ENCODE results near the gene SPAG5.

SPAG5 gene

DNA sequence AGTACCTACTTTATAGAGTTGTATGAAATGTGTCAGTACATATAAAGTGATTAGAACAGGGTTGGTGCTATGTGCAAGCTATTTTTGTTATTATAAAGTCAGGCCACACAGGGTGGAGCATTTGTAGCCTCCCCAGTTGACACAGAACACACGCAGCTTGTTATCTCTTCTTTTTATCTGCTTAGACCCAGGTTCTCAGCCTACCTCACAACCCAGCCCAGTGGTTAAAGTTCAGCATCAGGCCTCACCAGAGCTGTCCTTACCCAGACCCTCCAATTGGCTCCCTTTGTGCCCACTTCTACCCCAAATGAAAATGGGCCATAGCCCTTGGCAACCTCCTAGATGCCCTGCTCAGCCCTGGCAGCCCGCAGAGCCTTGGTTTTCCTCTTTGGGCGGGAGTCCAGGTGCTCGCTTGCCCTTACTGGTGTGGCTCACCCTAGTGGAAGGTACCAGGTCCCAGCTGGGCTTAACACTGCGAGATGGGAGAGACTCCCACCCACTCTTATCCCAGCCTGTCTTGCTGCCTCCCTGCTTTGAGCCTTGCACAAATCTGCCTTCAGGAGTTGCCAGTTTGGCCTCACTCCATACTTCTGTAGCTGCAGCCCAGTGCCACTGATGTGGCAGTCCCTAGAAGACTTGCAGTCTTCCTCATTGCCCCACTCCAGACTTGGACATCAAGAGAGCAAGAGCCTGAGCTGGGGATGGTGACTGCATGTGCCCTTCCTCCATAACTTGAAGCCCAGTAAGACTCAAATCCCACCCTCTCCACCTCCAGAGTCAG is 26.4 kb downstream of the SPAG5 start:
- no peak for DNase-seq (ENCODE audit: low read depth)
- TF ChIP-seq, protein P1, sequence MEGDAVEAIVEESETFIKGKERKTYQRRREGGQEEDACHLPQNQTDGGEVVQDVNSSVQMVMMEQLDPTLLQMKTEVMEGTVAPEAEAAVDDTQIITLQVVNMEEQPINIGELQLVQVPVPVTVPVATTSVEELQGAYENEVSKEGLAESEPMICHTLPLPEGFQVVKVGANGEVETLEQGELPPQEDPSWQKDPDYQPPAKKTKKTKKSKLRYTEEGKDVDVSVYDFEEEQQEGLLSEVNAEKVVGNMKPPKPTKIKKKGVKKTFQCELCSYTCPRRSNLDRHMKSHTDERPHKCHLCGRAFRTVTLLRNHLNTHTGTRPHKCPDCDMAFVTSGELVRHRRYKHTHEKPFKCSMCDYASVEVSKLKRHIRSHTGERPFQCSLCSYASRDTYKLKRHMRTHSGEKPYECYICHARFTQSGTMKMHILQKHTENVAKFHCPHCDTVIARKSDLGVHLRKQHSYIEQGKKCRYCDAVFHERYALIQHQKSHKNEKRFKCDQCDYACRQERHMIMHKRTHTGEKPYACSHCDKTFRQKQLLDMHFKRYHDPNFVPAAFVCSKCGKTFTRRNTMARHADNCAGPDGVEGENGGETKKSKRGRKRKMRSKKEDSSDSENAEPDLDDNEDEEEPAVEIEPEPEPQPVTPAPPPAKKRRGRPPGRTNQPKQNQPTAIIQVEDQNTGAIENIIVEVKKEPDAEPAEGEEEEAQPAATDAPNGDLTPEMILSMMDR (IDR thresholded peaks at IDR 0.05; ENCODE audit: insufficient read depth, low read depth, low read length, missing control alignments), result no peak
- H3K4me3 ChIP-seq (ENCODE audit: low read length), result no peak overlapping the region

DNA sequence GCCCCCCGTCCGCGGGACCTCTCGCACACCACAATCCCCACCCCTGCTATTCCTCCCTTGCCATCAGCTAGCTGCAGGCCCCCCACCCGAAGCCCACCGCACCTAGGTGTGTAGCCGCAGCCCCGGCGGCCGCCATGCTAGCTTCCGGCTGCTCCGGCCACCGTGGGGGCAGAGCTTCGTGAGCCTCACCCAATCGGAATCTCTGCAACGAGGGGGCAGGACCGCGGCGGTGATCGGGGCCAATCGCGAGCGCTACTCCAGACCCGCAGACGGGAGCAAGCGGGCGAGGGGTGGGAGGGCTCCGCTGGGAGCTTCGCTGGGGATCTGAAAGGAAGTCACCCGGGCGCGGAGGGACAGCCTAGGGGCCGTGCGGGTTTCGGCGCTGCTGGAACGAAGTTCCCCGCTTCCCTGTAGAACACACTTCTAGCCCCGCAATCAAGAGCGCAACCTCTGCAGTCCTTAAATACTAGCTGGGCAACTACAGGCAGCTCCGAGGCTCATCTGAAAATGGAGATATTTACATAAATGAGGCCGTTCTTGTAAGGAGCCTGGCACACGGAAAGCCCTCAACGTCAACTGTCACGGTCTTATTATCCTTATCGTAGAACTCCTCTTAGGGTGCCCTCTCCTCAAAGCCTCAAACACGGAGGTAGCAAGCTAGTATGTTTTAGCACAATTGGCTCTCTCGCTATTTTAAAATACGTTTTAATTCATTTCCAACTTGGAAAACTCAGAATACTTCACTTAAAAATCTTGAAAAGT is 27.3 kb downstream of the SPAG5 start, which contains the start of gene PIGS:
PIGS (minus strand) TSS at position 164 of the 762 bp plus-strand sequence; CDS start at position 136, 28 bp downstream.
- TF ChIP-seq, protein P1 (IDR thresholded peaks at IDR 0.05; ENCODE audit: insufficient read depth, low read depth, low read length, missing control alignments), result no peak
- DNase-seq (ENCODE audit: low read depth), result peak; percentile 94

DNA sequence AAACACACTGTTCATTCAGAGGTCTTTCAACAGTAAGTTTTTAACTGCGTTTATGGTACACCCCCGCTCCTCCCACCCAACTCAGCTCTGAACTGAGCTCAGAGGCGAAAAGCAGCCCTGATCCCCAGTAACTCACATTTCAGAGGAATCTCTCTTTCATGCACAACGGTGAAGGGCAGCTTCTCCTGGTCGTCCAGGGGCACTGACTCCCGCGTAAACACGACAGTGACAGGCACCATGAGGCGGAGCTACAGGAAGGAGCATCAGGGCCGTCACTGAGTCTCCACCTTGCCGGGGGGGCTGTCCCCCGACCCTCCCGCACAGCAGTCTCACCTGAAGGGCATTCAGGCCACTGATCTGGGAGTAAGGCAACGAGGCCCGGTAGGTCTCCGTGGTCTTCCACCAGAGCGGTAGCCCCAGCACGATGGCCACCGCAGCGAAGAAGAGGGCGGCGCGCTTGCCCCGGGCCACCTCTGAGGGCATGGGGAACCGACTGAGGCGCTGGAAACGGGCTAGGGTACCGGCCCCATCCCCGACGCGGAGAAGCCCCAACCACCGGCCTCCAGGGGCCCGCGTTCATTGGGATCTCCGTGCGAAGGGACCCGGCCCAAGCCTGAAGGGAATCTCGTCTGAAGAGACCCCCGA is 28.0 kb downstream of the SPAG5 start:
- DNase-seq (ENCODE audit: low read depth), result peak; percentile 36
- TF ChIP-seq, protein P1 (IDR thresholded peaks at IDR 0.05; ENCODE audit: insufficient read depth, low read depth, low read length, missing control alignments), result no peak
- H3K4me3 ChIP-seq (ENCODE audit: low read length), result peak overlapping the region; percentile 93

More for the DNA sequence above, 27.3 kb downstream of the SPAG5 start, which contains the start of gene PIGS:
- peak within 1 kb of the TSS; percentile 93 for H3K4me3 ChIP-seq (ENCODE audit: low read length)

DNA sequence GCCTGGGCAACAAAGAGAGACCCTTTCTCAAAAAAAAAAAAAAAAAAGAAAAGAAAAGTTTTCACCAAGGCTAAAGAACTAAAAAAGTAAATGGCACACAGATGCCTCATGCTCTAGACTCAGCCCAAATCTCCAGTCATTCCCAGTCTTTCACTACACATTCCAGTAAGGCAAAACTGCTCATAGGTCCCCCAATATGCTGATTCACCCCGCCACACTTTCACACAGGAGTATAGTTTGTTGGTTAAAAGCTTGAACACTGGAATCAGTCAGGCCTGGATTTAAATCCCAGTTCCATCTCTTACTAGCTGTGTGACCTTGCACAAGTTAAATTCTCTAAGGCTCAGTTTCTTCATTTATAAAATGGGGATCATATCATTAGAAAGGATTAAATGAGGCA is 29.4 kb downstream of the SPAG5 start:
- no peak for DNase-seq (ENCODE audit: low read depth)
- TF ChIP-seq, protein P1 (IDR thresholded peaks at IDR 0.05; ENCODE audit: insufficient read depth, low read depth, low read length, missing control alignments), result no peak
- H3K4me3 ChIP-seq (ENCODE audit: low read length), result no peak overlapping the region

DNA sequence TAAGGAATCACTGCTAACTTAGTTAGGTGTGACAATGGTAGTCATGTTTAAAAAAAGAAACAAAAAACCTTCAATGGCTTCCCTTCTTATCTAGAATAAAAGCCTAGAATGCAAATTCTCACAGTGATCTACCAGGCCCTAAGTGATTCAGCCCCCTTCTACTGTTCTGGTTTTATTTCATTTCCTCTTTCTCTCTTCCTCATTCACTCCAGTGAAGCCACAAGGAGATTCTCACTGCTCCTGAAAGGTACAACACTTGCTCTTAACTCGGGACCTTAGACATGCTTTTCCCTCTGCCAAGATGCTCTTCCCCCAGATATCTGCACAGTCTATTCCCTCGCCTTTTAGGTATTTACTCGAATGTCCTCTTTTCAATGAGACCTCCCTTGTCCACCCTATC is 31.2 kb downstream of the SPAG5 start:
- TF ChIP-seq, protein P1 (IDR thresholded peaks at IDR 0.05; ENCODE audit: insufficient read depth, low read depth, low read length, missing control alignments), result no peak
- no peak for DNase-seq (ENCODE audit: low read depth)
- no peak overlapping the region for H3K4me3 ChIP-seq (ENCODE audit: low read length)

DNA sequence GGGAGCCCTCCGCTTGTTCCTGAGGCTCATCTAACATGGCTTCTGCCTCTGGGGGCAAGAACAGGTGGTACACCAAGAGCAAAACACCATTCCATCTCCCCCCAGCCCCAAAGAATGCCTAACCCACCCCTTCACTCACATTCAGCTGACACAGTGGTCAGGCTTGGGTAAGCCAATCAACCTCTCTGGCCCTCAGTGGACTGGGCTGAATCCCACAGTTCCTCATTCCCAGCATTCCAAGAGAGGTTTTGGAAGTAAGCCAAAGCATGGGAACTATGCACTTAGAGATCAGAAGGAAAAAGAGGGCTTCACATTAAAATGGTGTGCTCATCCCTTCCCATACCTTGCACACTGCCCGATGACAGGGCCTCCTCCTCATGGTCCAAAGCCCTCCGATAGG is 35.4 kb downstream of the SPAG5 start:
- no peak for DNase-seq (ENCODE audit: low read depth)
- TF ChIP-seq, protein P1 (IDR thresholded peaks at IDR 0.05; ENCODE audit: insufficient read depth, low read depth, low read length, missing control alignments), result no peak
- no peak overlapping the region for H3K4me3 ChIP-seq (ENCODE audit: low read length)

Measured in epithelial cell of esophagus (primary cell).